Ishikawa (cell line): Measurements from ENCODE around the gene DNAJB4.

Source experiments
- CEBPB ChIP-seq: IDR thresholded peaks from 2 replicates; pipeline ENCODE4 v1.6.1; 2012
- EGR1 ChIP-seq: IDR thresholded peaks from 2 replicates; pipeline ENCODE4 v1.6.1; 2012
- EP300 ChIP-seq: IDR thresholded peaks from 2 replicates; pipeline ENCODE4 v1.6.1; 2012; ENCODE audit warnings: borderline replicate concordance
- FOXM1 ChIP-seq: IDR thresholded peaks from 2 replicates; pipeline ENCODE4 v1.6.1; 2012; ENCODE audit warnings: low read depth, borderline replicate concordance
- MAX ChIP-seq: IDR thresholded peaks from 2 replicates; pipeline ENCODE4 v1.6.1; 2012
- RAD21 ChIP-seq: IDR thresholded peaks from 2 replicates; pipeline ENCODE4 v1.6.1; 2012; ENCODE audit warnings: low read depth
- TAF1 ChIP-seq: IDR thresholded peaks from 2 replicates; pipeline ENCODE4 v1.6.1; 2012; ENCODE audit warnings: low read depth, mild to moderate bottlenecking
- TEAD4 ChIP-seq: IDR thresholded peaks from 2 replicates; pipeline ENCODE4 v1.6.1; 2012
- ZBTB7A ChIP-seq: IDR thresholded peaks from 2 replicates; pipeline ENCODE4 v1.6.1; 2012; ENCODE audit warnings: low read depth
- TF ChIP-seq, protein P1 (sequence below): IDR thresholded peaks from 2 replicates; pipeline ENCODE4 v1.6.1; 2012; ENCODE audit warnings: low read depth, mild to moderate bottlenecking

- TF ChIP-seq, protein P1, sequence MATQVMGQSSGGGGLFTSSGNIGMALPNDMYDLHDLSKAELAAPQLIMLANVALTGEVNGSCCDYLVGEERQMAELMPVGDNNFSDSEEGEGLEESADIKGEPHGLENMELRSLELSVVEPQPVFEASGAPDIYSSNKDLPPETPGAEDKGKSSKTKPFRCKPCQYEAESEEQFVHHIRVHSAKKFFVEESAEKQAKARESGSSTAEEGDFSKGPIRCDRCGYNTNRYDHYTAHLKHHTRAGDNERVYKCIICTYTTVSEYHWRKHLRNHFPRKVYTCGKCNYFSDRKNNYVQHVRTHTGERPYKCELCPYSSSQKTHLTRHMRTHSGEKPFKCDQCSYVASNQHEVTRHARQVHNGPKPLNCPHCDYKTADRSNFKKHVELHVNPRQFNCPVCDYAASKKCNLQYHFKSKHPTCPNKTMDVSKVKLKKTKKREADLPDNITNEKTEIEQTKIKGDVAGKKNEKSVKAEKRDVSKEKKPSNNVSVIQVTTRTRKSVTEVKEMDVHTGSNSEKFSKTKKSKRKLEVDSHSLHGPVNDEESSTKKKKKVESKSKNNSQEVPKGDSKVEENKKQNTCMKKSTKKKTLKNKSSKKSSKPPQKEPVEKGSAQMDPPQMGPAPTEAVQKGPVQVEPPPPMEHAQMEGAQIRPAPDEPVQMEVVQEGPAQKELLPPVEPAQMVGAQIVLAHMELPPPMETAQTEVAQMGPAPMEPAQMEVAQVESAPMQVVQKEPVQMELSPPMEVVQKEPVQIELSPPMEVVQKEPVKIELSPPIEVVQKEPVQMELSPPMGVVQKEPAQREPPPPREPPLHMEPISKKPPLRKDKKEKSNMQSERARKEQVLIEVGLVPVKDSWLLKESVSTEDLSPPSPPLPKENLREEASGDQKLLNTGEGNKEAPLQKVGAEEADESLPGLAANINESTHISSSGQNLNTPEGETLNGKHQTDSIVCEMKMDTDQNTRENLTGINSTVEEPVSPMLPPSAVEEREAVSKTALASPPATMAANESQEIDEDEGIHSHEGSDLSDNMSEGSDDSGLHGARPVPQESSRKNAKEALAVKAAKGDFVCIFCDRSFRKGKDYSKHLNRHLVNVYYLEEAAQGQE: no peak
- TF ChIP-seq EGR1: no peak
- no peak for TF ChIP-seq MAX
- no peak for TF ChIP-seq TEAD4
- TF ChIP-seq EP300: no peak
- no peak for TF ChIP-seq TAF1
- no peak for TF ChIP-seq ZBTB7A
- no peak for TF ChIP-seq RAD21
- TF ChIP-seq FOXM1: no peak
- TF ChIP-seq CEBPB: no peak
Measured at GRCh38 chr1:78058670-78059069, 53.9 kb downstream of the DNAJB4 start.
